Inflammatory macrophage treated with lipopolysaccharide for 4 hours (primary cell): ENCODE data around the gene GMCL2.
"Not testable (repeated sequence)": the region's sequence is repeated elsewhere in the genome, so short reads cannot be mapped to it uniquely, and the experiment has no call there.

Experiments
- DNase-seq: peaks from one replicate; pipeline ENCODE4 v3.0.0-alpha.2; 2020

GMCL2 gene

DNA sequence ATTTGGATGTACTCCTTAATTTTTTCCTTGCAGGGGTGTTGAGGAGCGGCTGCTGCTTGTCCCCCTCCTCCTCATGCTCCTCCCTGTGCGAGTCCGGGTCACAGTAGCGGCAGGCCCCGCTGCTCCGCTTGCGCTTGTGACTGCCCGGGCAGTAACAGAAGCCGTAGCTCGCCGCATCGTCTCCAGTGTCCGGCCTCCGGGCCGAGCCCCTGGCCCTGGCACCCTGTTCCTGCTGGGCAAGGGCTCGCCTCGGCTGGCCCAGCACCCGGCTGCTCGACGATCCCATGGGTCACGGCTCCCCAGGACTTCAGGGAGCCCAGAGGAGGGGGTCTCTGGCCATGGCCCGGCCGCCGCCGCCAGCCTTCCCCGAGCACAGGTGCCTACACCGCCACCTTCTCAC, at the start of gene GMCL2:
TSS of gene GMCL2 (minus strand) at position 358 of the 400 bp plus-strand sequence. CDS start at position 286, 72 bp downstream.
- no peak for DNase-seq

DNA sequence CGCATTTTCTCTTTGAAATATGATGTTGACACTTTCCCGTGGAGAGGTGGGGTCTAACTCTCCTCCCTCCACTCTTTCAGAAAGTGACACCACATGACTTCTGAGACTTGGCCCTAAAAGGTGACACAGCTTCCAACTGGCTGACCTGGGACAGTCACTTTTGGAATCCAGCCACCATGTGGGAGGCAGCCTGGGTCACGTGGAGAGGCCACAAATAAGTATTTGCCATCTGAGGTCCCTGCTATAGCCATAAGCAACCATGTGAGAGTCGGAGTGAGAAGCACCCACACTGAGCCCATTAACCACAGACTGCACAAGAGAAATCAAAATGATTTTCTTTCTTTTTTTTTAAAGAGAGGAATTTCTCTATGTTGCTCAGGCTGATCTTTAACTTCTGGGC, 49.5 kb upstream of the GMCL2 start:
- DNase-seq = peak; percentile 74

GRCh38 chr5:178236126-178236525, 49.0 kb upstream of the GMCL2 start:
- DNase-seq = no peak

GRCh38 chr5:178235588-178235974, 48.4 kb upstream of the GMCL2 start:
- peak; percentile 48 for DNase-seq

- DNase-seq = peak; percentile 58
Measured at GRCh38 chr5:178234750-178235587, 47.8 kb upstream of the GMCL2 start.

- DNase-seq = no peak
Measured at GRCh38 chr5:178234121-178234749, 47.1 kb upstream of the GMCL2 start.

DNA sequence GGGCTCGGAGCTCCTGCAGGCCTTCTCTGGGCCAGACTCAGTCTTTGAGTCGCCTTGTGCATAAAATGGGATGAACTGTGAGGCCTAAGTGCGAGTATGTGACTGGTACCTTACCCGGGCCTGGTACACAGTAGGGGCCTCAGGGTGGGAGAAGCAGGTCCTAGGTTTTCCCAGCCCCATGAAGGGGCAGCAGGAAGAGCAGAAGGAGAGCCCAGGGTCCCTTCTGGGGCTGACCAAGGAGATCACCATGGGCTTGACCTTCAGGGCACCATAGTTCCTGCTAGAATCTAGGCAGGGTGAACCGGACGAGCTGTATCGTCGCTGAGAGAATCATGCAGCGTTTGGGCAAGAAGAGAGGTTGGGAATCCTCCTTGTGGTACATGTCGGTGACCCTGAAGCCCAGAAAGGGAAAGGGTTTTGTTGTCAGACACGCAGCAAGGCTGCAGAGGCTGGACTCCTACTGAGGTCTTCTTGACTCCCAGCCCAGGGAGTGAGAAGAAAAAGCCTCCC, 45.8 kb upstream of the GMCL2 start:
- no peak for DNase-seq

- DNase-seq = peak; percentile 67
Measured at GRCh38 chr5:178232124-178232919, 45.2 kb upstream of the GMCL2 start, which contains the start of gene PHYKPL. TSS of gene PHYKPL (minus strand) at chr5:178232802. CDS start at chr5:178232550, 252 bp downstream.

- no peak for DNase-seq
Measured at GRCh38 chr5:178231539-178232123, 44.5 kb upstream of the GMCL2 start.

DNA sequence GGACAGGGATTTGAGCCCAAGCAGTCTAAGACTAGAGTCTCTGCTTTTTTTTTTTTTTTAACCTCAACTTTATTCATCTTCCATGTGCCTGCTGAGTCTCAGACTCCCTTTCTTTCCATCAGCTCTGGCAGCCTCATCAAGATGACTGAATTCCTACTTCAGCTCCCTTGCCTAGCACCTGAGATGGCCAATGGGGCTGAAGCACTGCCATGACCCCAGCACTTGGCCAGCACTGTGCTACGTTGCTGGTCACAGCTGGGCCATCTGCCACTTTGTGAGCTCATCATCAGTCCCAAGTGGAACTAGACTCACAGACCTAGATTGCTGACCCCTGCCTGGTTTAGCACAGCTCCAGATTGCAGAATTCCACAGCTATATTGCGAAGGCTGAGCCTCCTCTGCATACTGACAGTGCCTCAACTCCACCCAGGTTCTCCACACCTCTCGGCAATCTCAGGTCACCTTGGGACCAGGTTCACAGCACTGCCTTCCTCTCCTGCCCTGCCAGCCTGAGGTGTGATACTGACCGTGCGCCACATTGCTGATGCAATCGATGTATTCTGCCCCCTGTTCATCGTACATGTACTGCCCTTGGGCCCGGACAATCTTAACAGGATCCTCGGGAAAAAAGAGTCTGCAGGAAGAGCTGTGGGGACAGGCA, 43.8 kb upstream of the GMCL2 start:
- no peak for DNase-seq

- no peak for DNase-seq
Measured at GRCh38 chr5:178229861-178230260, 42.7 kb upstream of the GMCL2 start.

DNA sequence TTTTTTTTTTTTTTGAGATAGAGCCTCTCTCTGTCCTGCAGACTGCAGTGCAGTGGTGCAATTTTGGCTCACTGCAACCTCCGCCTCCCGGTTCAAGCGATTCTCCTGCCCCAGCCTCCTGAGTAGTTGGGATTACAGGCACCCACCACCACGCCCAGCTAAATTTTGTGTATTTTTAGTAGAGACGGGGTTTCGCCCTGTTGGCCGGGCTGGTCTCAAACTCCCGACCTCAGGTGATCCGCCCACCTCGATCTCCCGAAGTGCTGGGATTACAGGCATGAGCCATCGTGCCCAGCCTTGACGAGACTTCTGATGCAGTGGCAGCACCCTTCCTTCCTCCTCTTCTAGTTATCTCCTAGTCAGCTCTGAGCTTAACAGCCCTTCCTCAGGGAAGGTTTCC, 41.9 kb upstream of the GMCL2 start:
- not testable (repeated sequence) for DNase-seq

GRCh38 chr5:178228609-178229008, 41.4 kb upstream of the GMCL2 start:
- DNase-seq = no peak

DNA sequence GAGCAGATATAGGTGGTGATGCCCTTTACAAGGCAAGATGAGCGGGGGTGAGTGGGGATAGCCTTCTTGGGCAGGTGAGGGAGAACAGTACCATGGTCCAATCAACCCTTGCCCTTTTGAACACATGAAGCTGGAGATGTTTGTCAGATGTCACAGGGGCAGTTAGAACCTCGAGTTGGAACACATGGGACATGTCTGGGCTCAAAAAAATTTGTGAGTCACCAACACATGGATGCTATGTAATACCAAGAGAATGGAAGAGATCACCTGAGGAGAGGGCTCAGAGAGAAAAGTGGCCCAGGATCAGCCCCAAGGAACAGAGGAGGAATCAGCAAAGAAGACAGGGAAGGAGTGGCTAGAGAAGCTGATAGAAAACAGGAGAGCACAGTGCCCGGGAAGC, 40.8 kb upstream of the GMCL2 start:
- DNase-seq = no peak

GRCh38 chr5:178227138-178227659, 40.0 kb upstream of the GMCL2 start:
- DNase-seq = no peak

GRCh38 chr5:178225174-178225573, 38.0 kb upstream of the GMCL2 start:
- no peak for DNase-seq

GRCh38 chr5:178224403-178224802, 37.2 kb upstream of the GMCL2 start:
- DNase-seq = no peak

DNA sequence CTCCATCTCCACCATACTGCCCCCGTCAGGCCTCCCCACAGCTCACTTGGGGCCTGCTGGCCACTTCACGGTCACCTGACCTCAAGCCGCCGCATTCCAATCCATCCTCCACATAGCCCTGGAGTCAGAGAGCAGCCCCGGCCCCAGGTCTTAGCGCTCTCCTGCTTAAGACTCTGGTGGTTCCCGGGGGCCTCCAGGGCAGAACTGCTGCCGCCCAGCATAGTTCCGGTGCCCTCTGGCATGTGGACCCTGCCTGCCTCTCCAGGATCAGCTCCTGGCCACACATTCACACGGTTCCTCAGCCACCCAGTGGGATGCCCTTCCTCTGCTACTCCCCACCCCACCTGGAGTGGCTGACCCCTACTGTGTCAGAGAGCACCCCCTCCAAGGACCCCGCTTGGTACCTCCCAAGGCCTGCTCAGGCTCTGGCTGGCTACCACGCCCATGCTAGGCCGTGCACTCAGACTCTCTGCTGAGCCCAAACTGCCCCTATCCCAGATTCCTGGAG, 36.7 kb upstream of the GMCL2 start:
- no peak for DNase-seq

DNA sequence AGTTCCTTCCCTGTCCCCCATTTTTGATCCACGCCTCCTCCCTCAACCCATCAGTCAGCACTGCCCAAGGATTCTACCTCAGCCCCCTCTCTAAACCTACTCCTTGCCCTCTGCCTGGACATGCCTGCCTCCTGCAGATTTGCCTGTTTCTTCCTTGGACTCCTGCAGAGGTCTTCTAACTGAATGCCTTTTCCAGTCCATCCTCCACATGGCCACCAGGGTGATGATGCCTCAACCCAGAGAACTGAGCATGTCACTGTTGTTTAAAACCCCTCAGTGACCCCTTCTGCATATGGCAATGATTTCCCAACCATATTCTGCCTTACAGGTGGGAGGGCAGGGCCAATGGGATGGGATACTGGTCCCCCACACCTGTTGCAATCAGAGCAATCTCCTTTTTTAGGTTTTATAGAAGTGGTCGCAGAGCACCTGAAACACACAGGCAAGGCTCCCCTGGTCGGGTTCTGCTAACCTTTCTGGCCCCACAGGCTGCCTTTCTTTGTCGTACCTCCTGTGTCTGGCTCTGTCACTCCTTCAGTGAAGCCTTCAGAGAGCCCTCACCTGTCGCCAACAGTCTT, 36.1 kb upstream of the GMCL2 start:
- no peak for DNase-seq

DNA sequence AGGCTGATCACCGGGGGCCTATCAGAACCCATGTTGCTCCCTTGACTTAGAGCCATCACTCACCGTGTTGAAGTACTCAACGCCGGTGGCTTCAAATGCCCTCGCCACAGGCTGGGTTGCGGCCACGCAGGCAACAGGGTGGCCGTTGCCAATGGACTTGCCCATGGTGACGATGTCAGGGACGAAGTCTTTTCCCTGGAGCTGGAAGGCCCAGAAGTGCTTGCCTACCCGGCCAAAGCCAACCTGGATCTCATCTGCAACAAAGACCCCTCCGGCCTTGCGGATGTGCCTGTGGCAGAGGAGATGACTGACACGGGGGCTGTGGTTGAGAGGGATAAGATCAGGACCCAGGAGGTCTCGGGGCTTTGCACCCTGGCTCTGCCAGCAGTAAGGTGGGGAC, 35.1 kb upstream of the GMCL2 start:
- no peak for DNase-seq

DNA sequence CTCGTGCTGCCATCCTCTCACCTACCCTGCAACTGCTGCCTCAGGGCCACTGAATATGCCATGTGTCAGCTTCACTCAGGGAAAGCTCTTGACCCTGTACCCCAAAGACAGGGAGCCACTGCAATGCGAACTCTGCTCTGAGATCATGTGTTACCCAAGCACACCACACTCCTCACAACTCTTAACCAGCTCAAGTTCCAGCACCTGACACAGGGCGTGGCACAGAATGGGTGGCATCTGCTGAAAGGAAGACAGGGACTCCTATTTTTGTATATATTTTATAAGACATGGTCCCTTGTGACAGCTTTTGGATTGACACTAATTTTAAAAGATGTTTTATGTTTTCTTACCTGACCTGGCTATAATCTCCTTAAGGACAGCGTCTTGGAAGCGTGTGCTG, 34.7 kb upstream of the GMCL2 start:
- no peak for DNase-seq
